DMS 273 (cell line): ENCODE results near the gene HMGN4.
A peak's percentile ranks its signal among the peaks of the same experiment; 100 is the strongest.

ENCODE experiments used
- DNase-seq: peaks from one replicate; lab custom pipeline; 2025; ENCODE audit not compliant: unreplicated experiment; lab: John Stamatoyannopoulos, UW

The HMGN4 gene

DNA sequence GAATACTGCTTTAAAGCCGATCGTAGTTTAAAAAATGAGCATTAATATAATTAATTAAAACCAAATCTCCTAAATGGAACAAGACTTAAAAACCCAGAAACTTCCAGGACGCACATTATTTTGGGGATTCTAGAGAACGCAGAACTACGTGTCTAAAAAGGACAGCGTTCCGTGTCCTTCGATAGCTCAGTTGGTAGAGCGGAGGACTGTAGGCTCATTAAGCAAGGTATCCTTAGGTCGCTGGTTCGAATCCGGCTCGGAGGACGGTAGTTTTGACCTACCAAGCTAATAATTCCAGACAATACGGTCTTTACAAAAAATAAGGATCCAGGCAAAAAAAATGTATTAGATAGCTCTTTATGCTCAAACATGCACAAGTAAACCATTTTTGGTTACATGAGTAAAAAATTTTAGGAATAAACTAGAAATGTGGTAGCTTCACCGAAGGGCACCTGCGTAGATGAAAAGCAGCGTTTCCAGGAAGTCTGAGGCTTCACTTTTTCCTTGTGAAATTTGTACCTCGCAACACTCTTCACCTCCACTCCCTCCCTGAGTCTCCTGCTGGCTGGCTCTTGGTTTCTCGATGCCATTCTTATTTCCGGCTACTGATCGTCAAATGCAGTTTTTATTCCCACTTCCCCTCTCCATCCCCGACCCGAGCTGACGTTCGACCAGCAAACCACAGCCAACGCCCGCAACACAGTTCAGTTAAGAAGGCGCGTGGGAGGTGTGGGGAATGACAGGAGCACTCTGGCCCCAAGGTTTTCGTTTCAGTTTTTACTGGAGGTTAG, 39.0 kb downstream of the HMGN4 start:
- peak; percentile 93 for DNase-seq

DNA sequence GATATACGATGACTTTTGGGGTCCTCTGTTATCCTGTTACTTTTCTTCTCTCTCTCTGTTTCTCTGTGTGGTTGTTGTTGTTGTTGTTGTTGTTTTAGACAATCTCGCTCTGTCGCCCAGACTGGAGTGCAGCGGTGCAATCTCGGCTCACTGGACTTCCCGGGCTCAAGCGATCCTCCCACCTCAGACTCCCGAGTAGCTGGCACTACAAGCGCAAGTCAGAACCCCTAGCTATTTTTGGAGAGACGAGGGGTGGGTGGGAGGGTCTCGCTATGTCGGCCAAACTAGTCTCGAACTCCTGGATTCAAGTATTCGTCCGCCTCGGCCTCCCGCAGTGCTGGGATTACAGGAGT, 39.5 kb downstream of the HMGN4 start:
- DNase-seq = no peak

DNA sequence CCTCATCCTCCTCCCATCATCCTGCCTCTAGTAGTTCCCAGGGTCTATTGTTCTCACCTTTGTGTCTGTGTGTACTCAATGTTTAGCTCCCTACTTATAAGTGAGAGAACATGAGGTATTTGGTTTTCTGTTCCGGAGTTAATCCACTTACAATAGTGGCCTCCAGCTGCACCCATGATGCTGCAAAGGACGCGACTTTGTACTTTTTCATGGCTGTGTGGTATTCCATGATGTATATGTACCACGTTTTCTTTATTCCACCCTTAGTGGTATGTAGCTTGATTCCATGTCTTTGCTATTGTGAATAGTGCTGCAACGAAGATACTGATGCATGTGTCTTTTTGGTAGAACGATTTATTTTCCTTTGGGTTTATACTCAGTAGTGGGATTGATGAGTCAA, 40.1 kb downstream of the HMGN4 start:
- DNase-seq = no peak

DNA sequence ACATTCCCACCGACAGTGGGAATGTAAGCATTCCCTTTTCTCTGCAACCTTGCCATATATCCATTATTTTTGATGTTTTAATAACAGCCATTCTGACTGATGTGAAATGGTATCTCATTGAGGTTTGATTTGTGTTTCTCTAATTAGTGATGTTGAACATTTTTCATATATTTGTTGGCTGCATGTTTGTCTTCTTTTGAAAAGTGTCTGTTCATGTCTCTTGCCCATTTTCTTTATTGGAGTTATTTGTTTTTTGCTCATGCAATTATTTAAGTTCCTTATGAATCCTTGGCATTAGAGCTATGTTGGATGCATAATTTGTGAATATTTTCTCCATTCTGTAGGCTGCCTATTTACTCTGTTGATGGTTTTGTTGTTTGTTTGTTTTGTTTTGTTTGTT, 40.6 kb downstream of the HMGN4 start:
- no peak for DNase-seq

DNA sequence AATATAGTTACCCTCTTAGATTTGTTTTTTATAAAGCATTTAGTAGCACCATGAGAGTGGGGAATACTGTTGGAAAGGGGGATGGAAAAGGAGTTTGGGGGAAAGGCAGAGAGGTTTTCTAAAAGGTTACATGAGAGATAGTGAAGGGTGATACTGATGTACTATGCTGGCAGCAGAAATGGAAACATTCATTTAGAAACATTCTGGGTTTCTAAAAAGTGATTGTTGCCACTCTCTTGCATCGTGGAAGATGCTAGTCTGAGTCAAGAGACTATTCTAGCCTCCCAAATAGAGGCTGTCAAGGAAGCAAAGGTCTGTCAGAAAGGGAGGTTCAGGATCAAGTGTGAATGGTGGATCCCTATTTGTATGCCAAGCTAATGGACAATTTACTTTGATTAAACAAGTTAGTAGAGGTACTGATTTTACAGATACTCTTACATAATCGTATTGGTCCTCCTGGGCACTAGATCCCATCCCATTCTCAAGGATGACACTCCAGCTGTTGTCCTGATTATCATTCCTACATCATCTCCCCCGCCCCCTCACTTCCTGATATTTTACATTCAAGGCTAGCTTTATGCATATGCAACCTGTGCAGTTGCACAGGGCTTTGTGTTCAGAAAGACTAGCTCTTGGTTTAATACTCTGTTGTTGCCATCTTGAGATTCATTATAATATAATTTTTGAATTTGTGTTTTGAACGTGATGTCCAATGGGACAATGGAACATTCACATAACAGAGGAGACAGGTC, 43.2 kb downstream of the HMGN4 start:
- DNase-seq = no peak

DNA sequence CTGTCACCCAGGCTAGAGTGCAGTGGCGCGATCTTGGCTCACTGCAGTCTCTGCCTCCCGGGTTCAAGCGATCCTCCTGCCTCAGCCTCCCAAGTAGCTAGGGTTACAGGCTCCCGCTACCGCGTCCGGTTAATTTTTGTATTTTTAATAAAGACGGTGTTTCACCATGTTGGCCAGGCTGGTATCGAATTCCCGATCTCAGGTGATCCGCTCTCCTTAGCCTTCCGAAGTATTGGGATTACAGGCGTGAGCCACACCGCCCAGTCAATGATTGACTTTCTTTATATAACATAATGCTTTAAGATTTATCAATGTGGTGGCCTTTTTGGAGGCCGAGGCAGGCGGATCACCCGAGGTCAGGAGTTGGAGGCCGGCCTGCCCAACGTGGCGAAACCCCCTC, 50.8 kb downstream of the HMGN4 start:
- no peak for DNase-seq

DNA sequence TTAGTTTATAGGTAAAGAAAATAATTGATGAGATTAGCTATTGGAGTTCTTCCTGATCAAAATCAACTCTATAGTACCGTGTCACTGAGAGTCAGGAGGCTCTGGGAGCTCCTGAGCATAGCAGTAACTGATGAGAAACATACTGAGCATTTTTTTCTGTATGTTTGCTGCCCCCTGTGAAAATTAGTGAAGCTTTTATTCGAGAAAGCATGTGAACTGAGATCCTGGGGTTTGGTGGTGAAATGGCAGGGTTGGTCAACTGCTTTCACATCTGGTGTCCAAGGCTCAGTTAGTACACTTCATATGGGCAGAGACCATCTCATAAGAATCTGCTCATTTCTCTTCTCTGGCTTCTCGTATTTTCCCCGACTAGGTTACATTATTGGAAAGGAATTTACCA, 54.5 kb downstream of the HMGN4 start:
- DNase-seq = peak; percentile 34

DNA sequence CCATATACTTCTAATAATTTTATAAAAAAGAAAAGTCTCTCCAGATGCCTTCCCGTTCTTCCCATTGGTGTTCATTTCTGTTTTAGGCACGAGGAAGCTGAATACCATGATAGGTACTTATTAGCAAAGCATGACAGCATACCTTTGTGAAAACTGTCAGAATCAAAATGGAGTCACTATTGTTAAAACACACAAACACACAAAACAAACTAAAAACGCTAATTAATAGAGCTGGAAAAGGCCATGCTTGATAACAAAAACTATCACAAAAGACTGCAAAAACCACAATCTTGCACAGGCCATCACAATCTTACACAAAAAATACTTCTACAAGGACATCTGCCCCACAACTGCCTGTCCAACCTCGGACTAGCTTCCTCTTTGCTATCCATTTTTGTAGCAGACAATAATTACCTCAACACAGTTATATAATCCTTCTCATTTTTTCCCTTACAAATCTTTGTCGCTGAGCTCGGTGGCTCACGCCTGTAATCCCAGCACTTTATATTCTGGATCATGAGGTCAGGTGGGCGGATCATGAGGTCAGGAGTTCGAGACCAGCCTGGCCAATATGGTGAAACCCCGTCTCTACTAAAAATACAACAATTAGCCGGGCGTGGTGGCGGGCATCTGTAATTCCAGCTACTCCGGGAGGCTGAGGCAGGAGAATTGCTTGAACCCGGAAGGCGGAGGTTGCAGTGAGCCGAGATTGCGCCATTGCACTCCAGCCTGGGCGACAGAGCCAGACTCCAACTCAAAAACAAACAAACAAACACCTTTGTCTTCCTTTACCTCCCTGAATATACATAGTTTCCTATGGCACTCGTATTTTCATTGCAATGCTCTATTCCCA, 55.3 kb downstream of the HMGN4 start:
- DNase-seq = peak; percentile 31

DNA sequence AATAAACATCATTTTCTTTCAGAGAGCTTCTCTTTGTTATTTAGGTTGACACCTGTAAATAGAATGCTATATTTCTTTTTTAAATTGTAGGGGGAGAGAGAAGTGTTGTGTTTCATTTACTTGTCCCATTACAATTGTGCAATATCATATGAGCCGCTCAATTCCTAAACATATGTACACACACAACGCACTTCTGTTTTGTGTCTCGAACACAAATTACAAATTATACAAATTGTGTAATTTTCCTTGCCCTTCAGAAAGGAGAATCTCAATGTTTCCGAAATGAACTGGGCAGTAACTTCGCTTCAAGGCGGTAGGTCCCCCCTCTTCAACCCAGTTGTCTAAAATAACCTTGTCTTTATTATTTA, 55.9 kb downstream of the HMGN4 start:
- DNase-seq = no peak

DNA sequence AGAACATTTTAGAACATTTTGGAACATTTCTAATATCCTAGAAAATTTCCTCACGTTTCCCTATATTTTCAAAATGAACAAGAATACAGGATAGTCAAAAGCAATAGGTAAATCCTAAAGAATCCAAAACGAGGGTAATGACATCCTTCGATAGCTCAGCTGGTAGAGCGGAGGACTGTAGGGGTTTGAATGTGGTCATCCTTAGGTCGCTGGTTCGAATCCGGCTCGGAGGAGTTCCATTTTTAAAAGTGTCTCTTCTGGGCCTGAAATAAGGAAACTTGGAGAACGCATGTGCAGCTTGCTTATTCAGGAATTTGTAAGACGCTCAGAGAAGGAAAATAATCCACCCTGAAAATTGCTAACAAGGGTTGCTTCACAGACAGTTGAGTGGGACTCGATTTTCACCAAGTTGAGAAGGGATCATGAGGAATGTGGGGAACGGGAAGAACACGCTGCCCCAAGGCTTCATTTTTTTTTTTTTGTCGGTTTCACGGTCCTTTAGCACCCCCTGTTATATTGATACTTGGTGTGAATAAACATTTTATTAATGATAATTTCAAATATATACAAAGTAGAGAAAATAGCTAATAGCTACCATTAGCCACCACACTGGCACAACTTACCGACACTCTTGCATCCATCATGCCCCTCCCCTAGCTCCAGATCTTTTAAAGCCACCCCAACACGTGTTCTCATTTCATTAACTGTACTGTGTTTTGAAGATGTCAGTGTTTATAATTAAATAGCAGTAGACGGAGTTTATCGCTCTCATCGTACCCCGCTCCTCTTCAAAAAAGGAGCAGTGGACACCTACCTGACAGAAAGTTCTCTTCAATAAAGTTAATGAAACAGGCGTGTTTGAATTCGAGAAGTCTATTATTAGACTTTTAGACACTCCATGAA, 56.8 kb downstream of the HMGN4 start:
- DNase-seq = peak; percentile 91

DNA sequence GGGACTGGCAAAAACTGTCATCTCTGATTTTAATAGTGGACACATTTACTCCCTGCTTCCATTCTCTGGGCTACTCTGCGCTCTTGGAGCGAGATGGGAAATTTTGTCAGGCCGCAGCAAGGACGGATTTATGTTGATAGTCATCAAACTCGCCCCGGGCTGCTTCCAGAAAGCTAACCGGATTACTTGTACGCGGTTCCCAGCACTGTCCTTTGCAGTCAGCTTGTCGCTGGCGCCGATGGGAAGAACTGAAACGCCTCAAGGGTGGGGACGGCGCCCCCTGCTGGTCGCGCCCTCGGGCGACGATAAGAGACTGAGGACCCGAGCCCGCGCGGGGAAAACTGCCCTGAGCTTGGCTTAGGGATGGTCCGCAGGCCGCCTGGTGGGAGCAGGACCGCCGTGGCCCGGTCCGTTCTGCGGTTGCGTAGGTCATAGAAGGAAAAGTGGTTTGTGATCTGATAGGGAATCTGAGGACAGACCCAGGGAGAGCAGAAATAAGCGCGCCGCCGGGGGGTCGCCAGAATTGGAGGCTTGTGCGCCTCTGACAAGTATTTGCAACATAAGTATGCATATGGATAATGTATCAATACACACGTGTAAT, 57.6 kb downstream of the HMGN4 start:
- DNase-seq = peak; percentile 97
